Hepatocyte (in vitro differentiated cells): ENCODE data around the gene PTPMT1.

Experiments used
- CTCF ChIP-seq: fragments of 200-600 bp; sonication (generic); IDR thresholded peaks from 2 replicates; pipeline ENCODE4 v1.5.1; 2016; ENCODE audit warnings: antibody characterized with exemption, mild to moderate bottlenecking; ENCODE audit not compliant: poor library complexity
- EZH2 ChIP-seq: fragments of 200-600 bp; sonication (generic); IDR thresholded peaks from 2 replicates; pipeline ENCODE4 v1.6.1; 2016; ENCODE audit warnings: antibody characterized with exemption, mild to moderate bottlenecking, borderline replicate concordance
- EZH2phosphoT487 ChIP-seq: fragments of 200-600 bp; sonication (generic); IDR thresholded peaks from one replicate; pipeline ENCODE4 v1.6.1; 2018; ENCODE audit warnings: antibody characterized with exemption, mild to moderate bottlenecking, low read depth, moderate library complexity; ENCODE audit not compliant: unreplicated experiment, severe bottlenecking

- no peak for TF ChIP-seq CTCF
- no peak for TF ChIP-seq EZH2phosphoT487
- TF ChIP-seq EZH2 = no peak
These were observed 30.6 kb upstream of the PTPMT1 start for GRCh38 chr11:47534704-47535251.
